Vagina (tissue), 2 donors: ENCODE measurements around the gene TACC3.

ENCODE experiments used
- POLR2A ChIP-seq, 2 donors: fragments of 450-650 bp; IDR thresholded peaks; one replicate each; pipeline ENCODE4 v1.6.1; 2017; ENCODE audit warnings: antibody characterized with exemption in 2 of 2, mild to moderate bottlenecking in 2 of 2, moderate library complexity in 2 of 2
- TF ChIP-seq, protein P1 (sequence below), 3 experiments: fragments of 450-650 bp in 2 of 3; fragments of 200-600 bp in 1 of 3; sonication (generic) in 1 of 3; IDR thresholded peaks; one replicate each; pipeline ENCODE4 v1.5.1; 2017 to 2019; ENCODE audit warnings: antibody characterized with exemption in 3 of 3, mild to moderate bottlenecking in 2 of 3, moderate library complexity in 2 of 3

DNA sequence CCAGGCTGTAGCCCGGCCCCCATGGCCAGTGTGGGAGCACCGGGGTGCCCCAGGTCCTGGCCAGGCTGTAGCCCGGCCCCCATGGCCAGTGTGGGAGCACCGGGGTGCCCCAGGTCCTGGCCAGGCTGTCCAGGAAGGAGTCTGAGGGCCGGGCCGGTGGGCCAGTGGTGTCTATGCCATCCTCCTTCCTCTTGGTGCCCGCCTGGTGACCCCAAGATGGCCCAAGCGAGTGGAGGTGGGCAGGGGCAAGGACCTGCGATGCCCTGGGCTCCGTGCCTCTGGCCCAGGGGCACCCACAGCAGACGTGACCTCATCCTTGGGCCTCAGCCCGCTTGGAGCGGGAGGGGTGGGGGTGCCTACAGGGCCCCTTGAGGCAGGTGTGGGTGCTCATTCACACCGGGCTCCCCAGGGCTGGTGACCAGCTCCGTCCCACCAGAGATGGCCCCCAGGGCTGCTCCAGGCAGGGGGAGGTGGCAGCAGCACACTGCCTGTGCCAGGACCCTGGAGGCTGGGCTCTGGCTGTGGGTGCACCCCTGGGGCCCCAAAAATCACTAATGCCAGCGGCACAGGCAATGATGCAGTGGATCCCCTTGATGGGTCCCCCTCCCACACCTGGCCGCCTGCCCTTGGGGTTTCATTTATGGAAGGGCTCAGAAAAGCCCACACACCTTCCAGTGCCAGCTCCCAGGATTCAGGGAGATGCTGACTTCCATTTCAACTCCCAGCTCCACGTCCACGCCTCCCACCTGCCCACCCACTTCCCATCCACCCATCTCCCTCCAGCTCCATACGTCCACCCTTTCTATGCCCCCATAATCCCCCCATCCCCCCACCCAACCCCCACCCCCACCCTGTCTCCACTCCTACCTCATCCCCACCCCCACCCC lies 35.8 kb downstream of the TACC3 start:
- TF ChIP-seq POLR2A (IDR thresholded peaks at IDR 0.05) = no peak
- TF ChIP-seq, protein P1, sequence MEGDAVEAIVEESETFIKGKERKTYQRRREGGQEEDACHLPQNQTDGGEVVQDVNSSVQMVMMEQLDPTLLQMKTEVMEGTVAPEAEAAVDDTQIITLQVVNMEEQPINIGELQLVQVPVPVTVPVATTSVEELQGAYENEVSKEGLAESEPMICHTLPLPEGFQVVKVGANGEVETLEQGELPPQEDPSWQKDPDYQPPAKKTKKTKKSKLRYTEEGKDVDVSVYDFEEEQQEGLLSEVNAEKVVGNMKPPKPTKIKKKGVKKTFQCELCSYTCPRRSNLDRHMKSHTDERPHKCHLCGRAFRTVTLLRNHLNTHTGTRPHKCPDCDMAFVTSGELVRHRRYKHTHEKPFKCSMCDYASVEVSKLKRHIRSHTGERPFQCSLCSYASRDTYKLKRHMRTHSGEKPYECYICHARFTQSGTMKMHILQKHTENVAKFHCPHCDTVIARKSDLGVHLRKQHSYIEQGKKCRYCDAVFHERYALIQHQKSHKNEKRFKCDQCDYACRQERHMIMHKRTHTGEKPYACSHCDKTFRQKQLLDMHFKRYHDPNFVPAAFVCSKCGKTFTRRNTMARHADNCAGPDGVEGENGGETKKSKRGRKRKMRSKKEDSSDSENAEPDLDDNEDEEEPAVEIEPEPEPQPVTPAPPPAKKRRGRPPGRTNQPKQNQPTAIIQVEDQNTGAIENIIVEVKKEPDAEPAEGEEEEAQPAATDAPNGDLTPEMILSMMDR (IDR thresholded peaks at IDR 0.05) = no peak
